HL-60/S4 treated with retinoic acid at 250 ng/mL for 4 days and 3 days (cell line): ENCODE data around the gene PTPRK.

Source experiments
- in situ Hi-C: fragments of 300-500 bp; cut with MboI; formaldehyde crosslinking; loops from 2 replicates; pipeline ENCODE4 v1.7.0; 2022; ENCODE audit warnings: low sequenced_read_pairs

Gene PTPRK

DNA sequence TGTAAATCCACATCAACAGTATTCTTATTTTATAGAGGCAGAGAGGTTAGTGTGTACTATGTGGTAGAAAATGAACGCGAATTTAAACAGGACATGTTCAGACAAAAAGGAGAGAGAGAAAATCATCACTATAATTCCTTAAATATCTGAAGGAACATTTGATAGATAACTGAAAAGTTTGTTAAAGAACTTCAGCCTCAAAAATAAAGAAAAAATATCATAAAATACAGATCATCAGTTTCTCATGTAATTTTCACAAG lies 169.2 kb downstream of the PTPRK start:
- in situ Hi-C loops = no loop called here

DNA sequence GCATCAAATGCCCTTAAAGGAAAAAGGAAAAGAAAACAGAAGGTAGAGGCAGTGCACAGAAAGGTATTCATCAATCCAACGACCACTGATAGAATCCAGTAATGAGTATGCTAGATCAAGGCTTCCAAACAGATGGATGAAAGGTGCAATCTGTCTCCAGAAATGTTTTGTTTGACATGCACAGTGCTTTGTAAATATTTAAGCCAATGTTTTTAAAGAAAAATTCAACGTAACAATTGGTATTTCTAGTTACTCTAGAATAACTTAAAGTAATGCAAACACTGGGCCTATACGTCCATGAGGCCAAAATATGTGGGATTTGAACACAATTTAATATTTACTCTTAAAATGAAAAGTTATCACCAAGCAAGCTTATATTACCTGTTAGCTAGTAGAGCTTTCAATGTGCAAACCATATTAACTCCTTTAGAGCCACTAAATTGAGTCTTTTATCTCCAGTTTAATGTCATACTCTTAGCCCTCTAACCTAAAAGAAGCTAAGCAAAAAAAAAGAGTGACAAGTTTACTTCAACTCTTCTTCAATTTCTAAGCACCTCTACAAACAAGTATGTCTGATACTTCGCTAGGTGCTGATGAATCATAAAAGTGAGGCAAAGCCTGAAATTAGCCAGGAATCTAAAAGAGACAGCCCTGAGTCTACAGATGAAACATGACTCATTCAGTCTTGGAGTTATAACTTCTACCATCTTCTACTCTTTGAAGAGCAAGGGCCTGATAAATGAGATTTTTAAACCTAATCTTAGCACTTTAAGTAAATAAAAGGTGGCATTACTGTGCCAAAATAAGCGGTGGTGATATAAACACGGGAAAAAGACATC lies 169.8 kb downstream of the PTPRK start:
- in situ Hi-C loops = no loop called here

DNA sequence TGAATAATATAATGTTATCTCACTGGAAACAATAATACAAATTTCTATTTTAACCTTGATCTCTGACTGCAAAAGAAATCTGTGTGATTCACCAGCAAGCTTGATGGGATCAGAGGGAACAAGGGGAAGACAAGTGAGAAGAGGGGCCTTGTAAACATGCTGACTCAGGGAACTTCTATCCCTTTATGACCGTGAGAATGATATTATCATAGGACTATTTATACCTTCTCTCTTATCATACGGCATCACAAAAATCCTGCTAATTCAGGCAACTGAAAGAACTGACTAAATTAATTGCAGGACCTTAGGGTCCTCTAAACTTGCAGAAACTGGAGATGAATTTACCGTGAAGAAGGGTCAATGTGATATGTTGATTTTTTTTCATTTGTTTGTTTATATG lies 173.3 kb downstream of the PTPRK start:
- in situ Hi-C loops = no loop called here

DNA sequence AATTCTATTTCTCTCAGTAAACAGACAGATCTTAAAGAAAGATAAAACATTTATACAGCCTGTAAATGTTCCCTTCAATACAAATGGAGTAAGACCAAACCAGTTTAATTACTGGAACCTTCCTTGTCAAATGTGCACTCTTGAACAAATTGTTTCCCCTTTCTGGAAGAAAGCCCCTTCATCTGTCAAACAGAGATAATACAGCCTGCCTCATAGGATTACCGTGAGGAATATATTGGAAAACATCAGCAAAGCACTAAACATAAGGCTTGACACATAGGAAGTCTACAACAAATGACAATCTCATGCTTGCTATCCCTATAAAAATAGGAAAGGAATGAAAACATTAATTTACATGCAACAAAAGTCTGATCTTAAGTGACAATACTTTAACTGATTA lies 173.8 kb downstream of the PTPRK start:
- in situ Hi-C loops = no loop called here

DNA sequence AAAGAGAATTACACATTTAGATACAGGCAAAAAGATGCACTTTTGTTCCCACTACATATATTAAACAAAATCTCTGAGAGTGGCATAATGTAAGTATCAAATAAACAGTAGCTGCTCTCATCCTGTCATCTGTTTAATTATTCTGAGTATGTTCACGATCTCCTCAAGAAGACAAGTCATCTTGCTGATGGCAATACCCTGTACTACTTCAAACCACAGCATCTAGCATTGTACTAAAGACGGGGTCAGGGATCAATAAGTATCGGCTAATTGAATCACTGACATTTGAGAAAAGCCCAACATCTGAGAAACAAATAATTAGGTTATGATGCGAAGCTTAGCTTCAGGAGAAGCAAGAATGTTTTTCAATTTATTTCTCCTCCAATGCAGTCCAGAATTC lies 175.1 kb downstream of the PTPRK start:
- in situ Hi-C loops = no loop called here

DNA sequence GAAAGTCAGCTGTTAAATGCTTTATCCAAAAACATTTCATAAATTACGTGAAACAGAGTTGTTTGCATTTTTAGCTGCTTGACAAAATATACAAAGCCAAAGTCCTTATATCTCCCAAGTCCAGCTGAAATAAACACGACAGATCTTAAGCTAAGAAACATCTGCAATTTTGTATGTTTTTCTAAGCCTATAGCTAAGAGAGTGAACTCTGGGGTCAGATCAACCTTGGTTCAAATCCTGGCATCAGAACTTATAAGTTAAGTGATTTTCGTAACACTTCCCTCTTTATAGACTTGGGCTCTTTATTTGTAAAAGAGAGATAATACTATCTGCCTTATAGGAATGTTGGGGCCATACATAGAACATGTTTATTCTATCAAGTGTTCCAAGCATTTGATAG lies 176.7 kb downstream of the PTPRK start:
- in situ Hi-C loops = no loop called here

DNA sequence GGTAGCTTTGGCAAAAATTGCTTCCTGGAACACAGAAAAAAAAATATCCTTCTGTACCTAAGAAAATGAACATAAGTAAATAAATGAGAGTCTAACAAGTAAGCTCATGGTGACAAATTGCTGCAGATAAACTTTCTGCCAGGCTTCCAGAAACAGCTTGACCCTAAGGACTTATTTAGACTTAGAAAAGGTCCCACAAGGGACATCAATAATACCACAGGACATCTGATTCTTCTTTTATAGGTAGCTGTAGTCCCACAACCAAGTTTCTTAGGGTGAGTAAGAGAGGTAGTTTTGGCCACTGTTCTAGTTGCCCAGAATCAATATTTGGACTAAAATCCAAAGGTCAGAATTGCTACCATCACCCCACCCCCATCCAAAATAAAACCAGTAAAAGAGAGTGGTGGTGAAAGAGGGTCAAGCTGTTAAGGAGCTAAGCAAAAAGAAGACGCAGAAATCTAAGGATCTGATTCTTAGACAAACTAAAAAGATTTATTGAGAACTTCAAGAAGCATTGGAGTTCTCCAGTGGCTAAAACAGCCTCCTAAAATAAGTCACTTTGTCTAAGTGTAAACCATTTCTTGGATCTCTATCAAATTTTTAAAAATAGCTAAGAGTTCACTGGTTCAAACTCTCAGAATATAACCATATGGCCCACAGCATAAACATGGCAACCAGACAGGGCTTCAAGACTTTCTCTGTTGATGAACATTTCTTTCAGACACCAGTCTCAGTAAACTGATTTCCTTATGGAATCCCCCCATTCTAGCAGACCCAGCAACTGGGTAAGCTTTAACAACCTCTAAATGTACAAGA lies 180.6 kb downstream of the PTPRK start:
- in situ Hi-C loops = no loop called here

DNA sequence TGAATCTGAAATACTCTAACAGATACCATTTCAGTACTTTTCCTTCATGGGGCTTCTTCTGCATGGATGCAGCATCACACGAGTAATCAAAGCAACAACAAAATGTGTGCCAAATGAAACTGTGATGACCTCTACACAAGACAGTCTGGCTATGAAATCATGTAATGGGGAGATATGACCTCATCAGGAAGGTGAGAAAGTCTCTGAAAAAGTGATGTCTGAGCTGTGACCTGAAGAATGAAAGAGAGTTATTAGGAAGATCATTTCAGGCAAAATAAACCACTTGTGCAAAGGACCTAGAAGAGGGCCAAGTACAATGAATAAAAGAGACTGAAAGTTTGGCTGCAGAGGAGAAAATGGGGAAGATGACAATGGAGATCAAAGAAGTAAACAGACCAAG lies 182.8 kb downstream of the PTPRK start:
- in situ Hi-C loops = no loop called here

DNA sequence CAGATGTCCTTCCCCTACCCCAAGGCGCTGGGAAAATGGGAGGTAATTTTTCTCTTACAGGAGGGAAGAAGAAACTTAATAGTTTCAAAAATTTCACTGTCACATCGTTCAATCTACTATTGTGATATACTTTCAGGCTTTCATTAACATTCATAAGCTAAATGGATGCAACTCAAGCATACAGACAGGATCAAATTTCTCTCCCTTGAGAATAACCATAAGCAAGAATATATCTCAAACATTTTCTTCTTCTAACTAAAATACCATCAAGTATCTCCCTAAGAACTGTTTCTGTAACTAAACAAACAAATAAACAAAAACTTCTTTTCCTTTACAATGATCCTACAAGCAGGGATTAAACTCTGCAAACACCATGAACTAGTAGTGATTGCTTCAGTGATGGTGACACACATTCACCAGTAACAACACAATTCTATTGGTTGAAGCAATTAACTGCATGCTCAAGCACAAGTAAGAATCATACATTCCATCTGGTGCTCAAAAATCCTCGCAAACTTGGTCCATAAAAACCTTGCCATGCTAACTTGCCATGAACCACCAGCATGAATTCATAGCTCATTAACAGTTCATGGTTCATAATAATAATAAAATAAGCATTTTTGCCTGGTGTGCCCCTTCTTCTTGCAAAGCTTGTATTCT lies 183.8 kb downstream of the PTPRK start:
- in situ Hi-C loops = no loop called here

DNA sequence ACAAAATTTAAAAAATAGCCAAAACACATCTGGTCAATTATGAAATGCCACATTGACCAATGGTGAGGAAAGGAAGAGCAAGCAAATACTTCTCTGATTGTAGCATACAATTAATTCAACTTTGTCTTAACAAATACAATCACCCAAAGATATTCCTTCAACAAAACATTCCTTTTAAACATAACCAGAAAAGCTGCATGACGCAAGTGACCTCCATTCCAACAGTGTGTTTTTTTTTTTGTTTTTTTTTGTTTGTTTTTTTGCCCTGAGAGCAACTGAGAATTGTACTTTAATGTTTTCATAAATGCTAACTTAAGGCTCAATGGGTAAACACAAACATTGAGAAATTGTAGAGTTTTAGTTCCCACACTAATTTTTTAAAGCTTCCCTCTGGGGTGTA lies 184.4 kb downstream of the PTPRK start:
- in situ Hi-C loops = no loop called here

DNA sequence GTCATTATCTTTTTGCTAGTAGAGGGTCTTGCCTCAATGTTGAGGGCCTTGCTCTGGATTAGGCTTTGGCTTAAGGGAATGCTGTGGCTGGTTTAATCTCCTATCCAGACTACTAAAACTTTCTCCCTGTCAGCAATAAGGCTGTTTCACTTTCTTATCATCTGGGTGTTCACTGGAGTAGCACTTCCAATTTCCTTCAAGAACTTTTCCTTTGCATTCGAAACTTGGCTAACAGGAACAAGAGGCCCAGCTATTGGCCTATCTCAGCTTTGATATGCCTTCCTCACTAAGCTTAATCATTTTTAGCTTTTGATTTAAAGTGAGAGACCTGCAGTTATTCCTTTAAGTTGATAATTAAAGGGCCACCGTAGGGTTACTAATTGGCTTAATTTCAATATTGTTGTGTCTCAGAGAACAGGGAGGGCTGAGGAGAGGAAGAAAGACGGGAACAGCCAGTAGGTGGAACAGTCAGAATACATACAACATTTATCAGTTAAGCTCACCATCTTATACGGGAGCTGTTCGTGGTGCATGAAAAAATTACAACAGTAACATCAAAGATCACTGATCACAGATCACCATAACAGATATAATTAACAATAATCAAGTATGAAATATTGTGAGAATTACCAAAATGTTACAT lies 186.7 kb downstream of the PTPRK start:
- in situ Hi-C loops = no loop called here

DNA sequence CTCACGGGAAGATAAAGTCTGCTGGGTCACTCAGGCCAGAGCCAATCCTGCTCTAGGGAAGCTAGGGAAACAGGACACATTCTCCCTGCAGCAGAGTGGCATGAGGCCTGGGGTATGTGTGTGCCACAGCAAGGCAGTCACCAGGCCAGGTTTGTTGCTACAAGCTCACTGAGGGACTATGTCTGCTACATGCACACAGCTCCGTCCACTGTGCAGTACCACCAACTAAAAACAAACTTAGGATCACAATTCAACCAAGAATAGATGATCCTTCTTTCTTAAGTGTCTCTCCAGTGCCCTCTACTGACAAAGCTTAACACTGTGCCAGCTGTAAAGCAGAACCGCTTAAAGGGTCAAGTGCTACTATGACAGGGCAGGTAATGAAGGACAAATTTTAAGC lies 192.5 kb downstream of the PTPRK start:
- in situ Hi-C loops = no loop called here

DNA sequence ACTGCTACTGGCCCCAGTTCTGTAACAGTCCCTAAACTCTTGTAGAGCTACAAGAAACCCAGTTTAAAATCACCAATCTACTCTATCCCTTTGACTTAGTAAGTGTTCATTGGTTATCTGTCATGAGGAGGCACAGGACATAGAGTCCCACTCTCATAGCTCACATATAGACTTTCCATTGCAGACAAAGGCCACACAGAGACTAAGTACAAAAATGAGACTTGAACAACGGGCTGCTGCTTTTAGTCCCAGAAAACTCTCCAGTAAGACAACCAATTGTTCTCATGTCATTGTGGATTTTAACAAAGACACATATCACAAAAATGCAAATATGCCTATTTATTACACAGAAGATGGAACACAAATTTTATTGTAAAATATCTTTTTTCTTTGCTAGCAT lies 197.4 kb downstream of the PTPRK start:
- in situ Hi-C loops = no loop called here

DNA sequence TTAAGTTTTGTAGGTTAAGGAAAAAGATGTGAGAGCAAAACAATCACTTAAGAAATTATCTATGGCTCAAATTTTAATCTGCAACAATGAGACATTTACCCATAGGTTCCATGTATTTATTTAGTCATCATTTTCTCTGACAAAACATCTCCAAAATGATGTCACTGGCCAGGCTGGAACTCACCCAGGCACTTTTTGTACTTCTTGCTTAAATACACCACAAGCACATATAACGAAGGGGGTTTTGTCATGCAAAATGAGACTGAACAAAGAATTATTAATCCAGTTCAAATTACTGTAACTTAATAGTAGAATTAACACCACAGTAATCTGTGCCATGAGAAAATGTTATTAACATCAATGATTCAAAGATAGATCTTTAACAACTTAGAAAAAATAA lies 200.5 kb downstream of the PTPRK start:
- in situ Hi-C loops = no loop called here

DNA sequence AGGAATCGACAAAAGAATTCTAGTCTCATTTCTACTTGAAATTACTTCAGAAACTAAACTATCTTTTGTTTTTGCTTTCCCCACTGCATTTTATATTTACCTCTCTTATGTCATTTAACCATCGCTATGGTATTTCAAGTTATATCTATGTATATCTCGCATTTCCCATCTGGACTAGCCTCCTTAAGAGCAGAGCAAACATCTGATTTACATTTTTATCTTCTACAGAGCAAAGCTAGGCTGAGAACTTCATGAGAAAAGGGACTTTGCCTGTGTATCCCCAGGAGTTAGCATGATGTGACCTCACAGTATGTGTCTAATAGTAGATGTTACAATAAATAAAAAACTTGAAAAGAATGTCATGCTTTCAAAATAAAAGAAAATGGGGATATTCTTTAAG lies 201.2 kb downstream of the PTPRK start:
- in situ Hi-C loops = no loop called here

DNA sequence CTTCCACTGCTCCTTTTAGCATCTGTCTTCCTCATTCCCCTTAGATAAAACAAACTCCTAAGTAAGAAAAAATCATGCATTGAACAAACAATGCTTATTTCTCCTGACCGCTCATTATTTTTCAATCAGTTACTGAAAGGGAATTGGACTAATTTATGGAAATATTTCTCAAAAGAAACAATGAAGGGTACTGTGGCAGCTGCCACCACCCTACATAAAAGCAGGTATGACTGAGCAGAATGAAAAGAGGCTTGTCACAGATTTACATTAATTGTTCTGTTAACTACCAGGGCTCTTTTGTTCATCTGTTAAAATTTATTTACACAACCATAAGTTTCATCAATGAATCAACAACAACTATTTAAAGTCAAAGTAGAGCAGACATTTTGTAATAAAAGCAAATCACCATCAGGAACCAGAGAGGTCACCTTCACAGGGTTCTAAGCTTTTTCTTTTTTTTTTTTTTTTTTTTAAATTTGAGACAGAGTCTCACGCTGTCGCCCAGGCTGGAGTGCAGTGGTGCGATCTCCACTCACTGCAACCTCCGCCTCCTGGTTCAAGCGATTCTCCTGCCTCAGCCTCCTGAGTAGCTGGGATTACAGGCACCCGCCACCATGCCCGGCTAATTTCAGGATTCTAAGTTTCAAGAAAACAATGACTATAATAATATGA lies 204.0 kb downstream of the PTPRK start:
- in situ Hi-C loops = no loop called here

DNA sequence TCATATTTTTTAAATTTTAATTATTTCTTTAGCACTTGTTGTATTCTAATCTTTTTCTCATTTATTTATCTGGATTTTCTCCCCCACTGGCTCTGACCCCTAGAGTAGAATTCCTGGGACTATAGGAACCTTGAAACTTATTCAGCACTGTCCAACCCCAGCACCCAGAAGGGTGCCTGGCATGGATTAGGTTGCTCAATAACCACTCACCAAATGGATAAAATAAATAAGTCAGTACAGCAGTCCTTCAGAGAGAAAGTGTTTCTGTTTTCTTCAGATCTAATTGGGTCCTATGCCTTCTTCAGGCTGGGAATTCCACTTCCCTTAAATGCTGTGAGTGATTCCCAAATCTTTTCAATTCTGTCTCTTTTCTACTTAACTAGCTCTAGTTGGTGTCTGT lies 206.2 kb downstream of the PTPRK start:
- in situ Hi-C loops = no loop called here

DNA sequence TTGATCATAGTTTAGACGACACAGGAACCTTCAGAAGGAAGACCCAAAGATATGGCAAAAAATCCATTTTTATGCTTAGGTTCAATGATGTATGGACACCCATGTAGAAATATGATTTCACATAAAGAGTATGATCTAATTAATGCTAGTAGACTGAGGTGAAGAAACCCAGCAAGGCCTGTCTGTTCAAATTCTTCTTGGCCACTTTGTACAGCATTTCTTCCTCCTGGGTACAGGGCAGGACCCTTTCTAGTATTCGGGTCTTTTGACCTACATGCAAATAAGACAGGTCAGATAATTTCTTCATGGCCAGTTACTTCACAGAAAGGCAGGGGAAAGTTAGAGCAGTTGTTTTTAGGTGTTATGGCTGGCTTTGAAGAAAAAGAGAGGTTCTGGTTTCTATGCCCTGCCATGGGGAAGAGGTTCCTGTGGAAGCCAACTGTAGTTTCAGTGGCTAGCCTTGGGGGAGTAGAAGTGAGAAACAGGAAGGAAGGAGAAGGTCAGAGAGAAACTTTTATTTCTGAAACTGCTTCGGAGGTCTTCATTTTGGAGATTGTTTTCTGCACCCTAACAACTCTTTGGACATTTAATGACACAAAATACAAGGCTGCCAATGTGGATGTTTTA lies 208.3 kb downstream of the PTPRK start:
- in situ Hi-C loops = no loop called here

DNA sequence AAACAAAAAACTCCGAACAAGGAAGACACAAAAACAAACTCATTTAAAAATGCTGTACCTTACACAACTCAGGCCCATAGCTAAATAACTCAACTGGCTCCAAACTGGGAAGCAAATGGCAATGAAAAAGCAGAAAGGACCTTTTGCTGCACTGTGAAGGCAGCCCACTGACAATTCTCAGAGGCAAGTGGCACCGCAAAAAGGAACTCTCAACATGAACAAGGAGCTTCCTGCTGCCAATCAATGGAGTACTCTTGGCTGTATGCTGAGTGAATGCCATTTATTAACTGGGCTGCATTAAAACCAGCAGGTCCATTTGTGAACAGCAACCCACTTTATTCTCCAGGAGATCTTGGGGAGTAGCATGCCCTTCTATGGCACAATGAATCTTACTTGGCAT lies 209.9 kb downstream of the PTPRK start:
- in situ Hi-C loops = no loop called here

DNA sequence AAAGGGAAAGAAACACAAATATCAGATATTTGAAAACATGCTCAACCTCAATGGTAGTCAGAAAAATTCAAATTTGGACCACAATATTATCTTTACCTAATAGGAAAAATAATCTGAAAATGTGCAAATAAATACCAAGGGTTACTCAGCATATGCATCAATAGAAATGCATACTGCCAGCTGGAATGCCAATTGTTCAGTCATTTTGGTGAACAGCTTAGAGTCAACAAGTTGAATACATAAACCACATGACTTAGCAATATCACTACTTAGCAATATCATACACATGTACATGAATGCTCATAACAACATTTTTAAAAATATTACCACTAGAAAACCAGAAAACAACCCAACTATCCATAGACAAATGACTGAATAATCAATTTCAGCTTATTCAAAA lies 212.7 kb downstream of the PTPRK start:
- in situ Hi-C loops = no loop called here

DNA sequence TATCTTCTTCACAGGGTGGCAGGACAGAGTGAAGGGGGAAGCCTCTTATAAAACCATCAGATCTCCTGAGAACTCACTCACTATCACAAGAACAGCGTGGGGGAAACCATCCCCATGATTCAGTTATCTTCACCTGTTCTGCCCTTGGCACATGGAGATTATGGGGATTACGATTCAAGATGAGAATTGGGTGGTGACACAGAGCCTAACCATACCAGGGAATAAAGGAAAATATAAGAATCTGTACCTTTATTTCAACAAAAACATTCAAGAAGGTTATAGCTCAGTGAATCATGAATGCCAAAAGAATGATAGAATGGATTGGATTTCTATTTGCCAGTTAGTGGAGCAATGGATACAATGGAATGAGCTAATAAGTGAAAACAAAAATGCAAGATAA lies 214.4 kb downstream of the PTPRK start:
- in situ Hi-C loops = no loop called here
